Loucy (cell line): ENCODE data around the gene MACROH2A1.

ENCODE experiments used
- EZH2phosphoT487 ChIP-seq: fragments of 200-600 bp; IDR thresholded peaks from 2 replicates; pipeline ENCODE4 v1.6.1; 2018; ENCODE audit warnings: antibody characterized with exemption, mild to moderate bottlenecking, moderate library complexity, borderline replicate concordance
- TF ChIP-seq, protein P1 (sequence below): fragments of 200-600 bp; sonication (generic); conservative IDR thresholded peaks from 2 replicates; pipeline ENCODE4 v1.5.1; 2014; ENCODE audit warnings: mild to moderate bottlenecking, antibody characterized with exemption, low read length

- TF ChIP-seq, protein P1, sequence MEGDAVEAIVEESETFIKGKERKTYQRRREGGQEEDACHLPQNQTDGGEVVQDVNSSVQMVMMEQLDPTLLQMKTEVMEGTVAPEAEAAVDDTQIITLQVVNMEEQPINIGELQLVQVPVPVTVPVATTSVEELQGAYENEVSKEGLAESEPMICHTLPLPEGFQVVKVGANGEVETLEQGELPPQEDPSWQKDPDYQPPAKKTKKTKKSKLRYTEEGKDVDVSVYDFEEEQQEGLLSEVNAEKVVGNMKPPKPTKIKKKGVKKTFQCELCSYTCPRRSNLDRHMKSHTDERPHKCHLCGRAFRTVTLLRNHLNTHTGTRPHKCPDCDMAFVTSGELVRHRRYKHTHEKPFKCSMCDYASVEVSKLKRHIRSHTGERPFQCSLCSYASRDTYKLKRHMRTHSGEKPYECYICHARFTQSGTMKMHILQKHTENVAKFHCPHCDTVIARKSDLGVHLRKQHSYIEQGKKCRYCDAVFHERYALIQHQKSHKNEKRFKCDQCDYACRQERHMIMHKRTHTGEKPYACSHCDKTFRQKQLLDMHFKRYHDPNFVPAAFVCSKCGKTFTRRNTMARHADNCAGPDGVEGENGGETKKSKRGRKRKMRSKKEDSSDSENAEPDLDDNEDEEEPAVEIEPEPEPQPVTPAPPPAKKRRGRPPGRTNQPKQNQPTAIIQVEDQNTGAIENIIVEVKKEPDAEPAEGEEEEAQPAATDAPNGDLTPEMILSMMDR = no peak
- TF ChIP-seq EZH2phosphoT487 = no peak
Measured at GRCh38 chr5:135447298-135447929, 48.4 kb upstream of the MACROH2A1 start, which contains the start of gene DCANP1.
